Measurements from ENCODE around the gene PLEKHM3.

The PLEKHM3 gene

DNA sequence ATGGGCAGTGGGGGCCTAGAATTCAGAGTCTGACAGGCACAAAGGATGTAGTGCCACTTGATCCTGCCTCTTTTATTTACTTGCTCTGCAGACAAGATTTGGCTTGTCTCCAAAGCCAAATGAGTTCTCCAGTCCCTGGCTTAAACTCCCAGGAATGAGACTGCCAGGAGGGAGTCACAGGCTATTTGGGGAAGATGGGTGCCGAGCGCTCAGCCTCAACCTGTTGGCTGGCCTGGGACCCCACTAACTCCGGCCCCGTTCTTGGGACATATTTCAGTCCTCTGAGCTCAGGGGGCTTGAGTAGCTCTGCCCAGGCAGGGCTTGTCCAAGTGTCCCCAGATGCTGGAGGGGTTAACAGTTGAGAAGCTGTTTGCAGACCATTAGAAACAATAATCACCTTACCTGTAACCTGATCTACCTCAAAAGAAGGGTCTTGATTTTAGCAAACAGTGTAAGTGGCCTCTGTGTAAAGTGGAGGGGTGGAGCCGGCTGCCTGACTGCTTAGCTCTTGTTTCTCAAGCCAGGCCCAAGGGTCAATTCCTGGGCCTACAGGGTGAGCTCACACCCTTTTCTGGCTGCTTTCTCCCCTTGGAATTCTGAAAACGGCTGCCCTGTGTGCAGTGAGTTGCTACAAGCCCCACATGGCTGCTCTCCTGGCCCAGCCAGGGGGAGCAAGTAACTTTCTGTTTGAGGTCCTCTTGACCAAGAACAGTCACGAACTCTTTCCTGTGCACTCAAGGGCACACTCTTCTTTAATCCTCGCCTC is 228.6 kb downstream of the PLEKHM3 start:
- TF ChIP-seq JUND (IDR thresholded peaks at IDR 0.05; ENCODE audit: low read depth): no peak
- peak in 1 of 2 experiments; percentile 30 for DNase-seq (ENCODE audit: low read depth in 1 of 2, low spot score in 1 of 2)
- in situ Hi-C loops (cut with HindIII; ENCODE audit: low pct_unique_long_range_greater_than_20kb, low sequenced_read_pairs): no loop called here

DNA sequence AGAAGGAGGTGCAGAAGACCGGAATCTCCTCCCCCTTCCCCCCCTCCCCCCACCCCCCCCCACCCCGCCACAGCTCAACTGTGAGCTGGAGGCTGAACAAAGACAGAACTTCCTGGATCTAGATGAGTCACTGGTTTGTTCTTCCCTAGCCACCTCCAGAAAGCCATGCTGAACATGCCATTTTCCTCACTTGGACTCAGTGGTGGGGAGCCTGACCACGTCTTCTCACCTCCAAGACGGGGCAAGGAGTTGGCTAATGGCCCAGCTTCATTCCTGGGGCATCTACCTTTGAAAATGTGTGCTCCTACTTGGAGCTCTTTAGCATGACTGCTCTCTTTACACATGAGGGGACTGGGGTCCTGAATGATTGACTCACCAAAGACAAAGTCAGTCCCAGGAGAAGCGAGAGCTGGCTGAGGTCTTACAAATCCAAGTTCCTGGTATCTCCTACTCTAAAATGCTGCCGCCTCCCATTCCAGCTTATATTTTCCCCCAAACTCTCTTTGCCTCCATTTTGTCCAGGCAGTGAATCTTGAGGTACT is 233.0 kb downstream of the PLEKHM3 start:
- peak in 1 of 2 experiments; percentile 47 for DNase-seq (ENCODE audit: low read depth in 1 of 2, low spot score in 1 of 2)
- no peak for TF ChIP-seq JUND (IDR thresholded peaks at IDR 0.05; ENCODE audit: low read depth)
- in situ Hi-C loops (cut with HindIII; ENCODE audit: low pct_unique_long_range_greater_than_20kb, low sequenced_read_pairs): no loop called here

- no peak for DNase-seq (ENCODE audit: low read depth in 1 of 2, low spot score in 1 of 2)
- in situ Hi-C loops (cut with HindIII; ENCODE audit: low pct_unique_long_range_greater_than_20kb, low sequenced_read_pairs): no loop called here
- TF ChIP-seq JUND (IDR thresholded peaks at IDR 0.05; ENCODE audit: low read depth): no peak
These were observed 233.6 kb downstream of the PLEKHM3 start for GRCh38 chr2:207791579-207792243.

GRCh38 chr2:207790898-207791297 is 234.4 kb downstream of the PLEKHM3 start:
- TF ChIP-seq JUND (IDR thresholded peaks at IDR 0.05; ENCODE audit: low read depth): no peak
- in situ Hi-C loops (cut with HindIII; ENCODE audit: low pct_unique_long_range_greater_than_20kb, low sequenced_read_pairs): no loop called here
- DNase-seq (ENCODE audit: low read depth in 1 of 2, low spot score in 1 of 2): no peak

DNA sequence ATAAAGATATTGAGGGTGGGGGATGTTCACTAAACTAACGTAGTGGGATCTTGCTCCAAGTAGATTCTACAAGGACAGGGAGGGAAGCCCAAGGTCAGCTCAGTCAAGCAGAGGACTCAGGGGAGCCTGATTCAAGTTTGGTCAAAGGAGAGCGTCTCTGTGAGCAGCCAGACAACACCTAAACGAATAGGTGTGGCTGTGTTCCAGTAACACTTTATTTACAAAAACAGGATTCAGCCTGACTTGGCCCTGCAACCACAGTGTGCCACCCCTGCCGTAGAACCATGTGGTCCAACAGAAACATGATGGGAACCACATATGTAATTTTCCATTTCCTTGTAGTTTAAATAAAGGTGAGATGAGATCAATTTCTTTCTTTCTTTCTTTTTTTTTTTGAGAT is 237.5 kb downstream of the PLEKHM3 start:
- DNase-seq (ENCODE audit: low read depth in 1 of 2, low spot score in 1 of 2): no peak
- in situ Hi-C loops (cut with HindIII; ENCODE audit: low pct_unique_long_range_greater_than_20kb, low sequenced_read_pairs): no loop called here
- TF ChIP-seq JUND (IDR thresholded peaks at IDR 0.05; ENCODE audit: low read depth): no peak

DNA sequence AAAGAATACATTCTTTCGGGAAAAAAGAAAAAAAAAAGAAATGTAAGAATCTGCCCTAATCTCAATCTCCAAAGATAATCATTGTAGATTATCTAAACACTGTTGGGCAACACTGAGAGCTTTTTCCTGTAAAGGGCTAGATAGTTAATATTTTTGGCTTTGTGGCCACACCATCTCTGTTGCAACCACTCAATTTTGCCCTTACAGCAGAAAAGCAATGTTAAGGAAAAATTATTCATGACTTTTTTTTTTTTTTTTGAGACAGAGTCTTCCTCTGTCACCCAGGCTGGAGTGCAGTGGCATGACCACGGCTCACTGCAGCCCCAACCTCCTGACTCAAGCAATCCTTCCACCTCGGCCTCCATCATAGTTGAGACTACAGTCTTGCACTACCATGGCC is 238.3 kb downstream of the PLEKHM3 start:
- in situ Hi-C loops (cut with HindIII; ENCODE audit: low pct_unique_long_range_greater_than_20kb, low sequenced_read_pairs): no loop called here
- no peak for TF ChIP-seq JUND (IDR thresholded peaks at IDR 0.05; ENCODE audit: low read depth)

GRCh38 chr2:207784898-207785297 is 240.4 kb downstream of the PLEKHM3 start:
- no peak for TF ChIP-seq JUND (IDR thresholded peaks at IDR 0.05; ENCODE audit: low read depth)
- no peak for DNase-seq (ENCODE audit: low read depth in 1 of 2, low spot score in 1 of 2)

More for the DNA sequence above, 238.3 kb downstream of the PLEKHM3 start:
- DNase-seq (ENCODE audit: low read depth in 1 of 2, low spot score in 1 of 2): no peak

DNA sequence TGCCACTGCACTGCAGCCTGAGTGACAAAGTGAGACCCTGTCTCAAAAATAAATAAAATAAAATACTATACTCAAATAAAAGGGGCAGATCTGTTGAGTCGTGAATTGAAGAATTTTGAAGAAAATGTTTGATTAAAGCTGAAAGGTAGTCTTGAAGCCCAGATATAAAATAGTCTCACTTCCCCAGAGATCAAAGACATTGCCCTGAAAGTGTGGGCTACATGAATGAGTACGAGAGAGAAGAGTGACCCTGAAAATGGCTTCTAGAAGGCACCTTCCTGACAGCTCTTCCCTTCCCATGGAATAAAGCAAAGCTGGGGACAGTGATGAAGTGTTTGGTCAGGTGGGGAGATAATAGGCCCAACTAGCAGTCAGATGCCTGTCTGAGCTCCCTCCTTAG is 241.8 kb downstream of the PLEKHM3 start:
- no peak for DNase-seq (ENCODE audit: low read depth in 1 of 2, low spot score in 1 of 2)
- no peak for TF ChIP-seq JUND (IDR thresholded peaks at IDR 0.05; ENCODE audit: low read depth)
- in situ Hi-C loops (cut with HindIII; ENCODE audit: low pct_unique_long_range_greater_than_20kb, low sequenced_read_pairs): no loop called here

More at GRCh38 chr2:207784898-207785297, 240.4 kb downstream of the PLEKHM3 start:
- in situ Hi-C loops (cut with HindIII; ENCODE audit: low pct_unique_long_range_greater_than_20kb, low sequenced_read_pairs): no loop called here

DNA sequence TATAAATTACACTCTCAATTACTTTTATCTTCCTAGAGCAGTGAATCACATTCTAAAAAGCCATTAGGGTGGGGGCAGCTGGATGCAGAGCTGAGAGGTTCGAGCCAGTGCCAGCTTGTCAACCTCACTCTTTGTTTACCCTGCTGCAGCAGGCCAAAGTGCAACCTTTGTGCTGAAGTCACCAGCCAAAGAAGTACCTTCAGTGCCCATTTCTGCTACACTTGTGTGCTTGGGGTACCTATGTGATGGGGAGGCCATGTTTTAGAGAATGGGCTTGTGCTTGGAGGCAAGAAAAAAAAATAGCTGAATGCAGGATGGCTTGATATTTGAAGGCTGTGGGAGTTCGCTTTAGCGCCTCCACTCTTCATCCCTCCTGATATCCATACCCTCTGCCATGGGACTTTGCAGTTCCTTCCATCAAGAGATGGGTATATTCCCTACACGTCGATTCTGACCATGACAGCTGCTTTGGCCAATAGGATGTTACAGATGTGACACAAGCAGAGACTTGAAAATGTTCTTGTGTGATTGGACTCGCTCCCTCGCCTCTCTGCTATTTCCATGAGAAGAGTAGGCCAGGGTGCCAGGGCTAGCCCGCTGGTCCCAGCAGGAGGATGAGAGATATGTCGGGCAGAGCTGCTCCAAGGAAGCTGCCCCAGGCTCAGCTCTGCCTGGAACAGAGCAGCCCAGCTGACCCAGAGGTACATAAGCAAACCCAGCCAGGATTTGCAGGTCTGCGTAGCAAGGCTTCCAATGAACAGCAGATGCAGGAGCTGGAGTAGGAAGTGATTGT is 242.9 kb downstream of the PLEKHM3 start:
- DNase-seq (ENCODE audit: low read depth in 1 of 2, low spot score in 1 of 2): no peak
- in situ Hi-C loops (cut with HindIII; ENCODE audit: low pct_unique_long_range_greater_than_20kb, low sequenced_read_pairs): no loop called here
- TF ChIP-seq JUND (IDR thresholded peaks at IDR 0.05; ENCODE audit: low read depth): no peak

- in situ Hi-C loops (cut with HindIII; ENCODE audit: low pct_unique_long_range_greater_than_20kb, low sequenced_read_pairs): no loop called here
- DNase-seq (ENCODE audit: low read depth in 1 of 2, low spot score in 1 of 2): no peak
- no peak for TF ChIP-seq JUND (IDR thresholded peaks at IDR 0.05; ENCODE audit: low read depth)
These were observed 245.8 kb downstream of the PLEKHM3 start for GRCh38 chr2:207779523-207779922.

- no peak for DNase-seq (ENCODE audit: low read depth in 1 of 2, low spot score in 1 of 2)
- no peak for TF ChIP-seq JUND (IDR thresholded peaks at IDR 0.05; ENCODE audit: low read depth)
- in situ Hi-C loops (cut with HindIII; ENCODE audit: low pct_unique_long_range_greater_than_20kb, low sequenced_read_pairs): no loop called here
These were observed 246.9 kb downstream of the PLEKHM3 start for GRCh38 chr2:207778298-207778882.

DNA sequence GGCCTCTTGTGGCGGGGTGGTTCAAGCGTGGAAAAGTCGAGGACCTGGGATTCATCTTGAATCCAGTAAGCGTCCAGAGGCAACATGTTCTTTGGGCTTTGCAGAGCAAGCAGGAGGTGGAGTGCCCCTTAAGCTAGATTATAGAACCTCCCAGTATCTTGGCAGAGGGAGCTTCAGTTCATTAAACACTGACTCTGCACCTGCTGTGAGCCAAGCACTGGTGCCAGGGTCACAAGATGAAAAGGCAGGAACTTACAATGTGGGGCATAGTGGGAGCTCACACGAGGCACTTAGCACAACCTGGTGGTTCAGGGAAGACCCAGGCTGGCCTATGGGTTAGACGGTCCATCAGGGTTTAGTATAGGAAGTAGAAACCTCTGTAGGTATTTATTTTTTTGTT is 248.2 kb downstream of the PLEKHM3 start:
- no peak for TF ChIP-seq JUND (IDR thresholded peaks at IDR 0.05; ENCODE audit: low read depth)
- in situ Hi-C loops (cut with HindIII; ENCODE audit: low pct_unique_long_range_greater_than_20kb, low sequenced_read_pairs): no loop called here
- DNase-seq (ENCODE audit: low read depth in 1 of 2, low spot score in 1 of 2): no peak
